GM18505 (cell line): Measurements from ENCODE around the gene ZNF574.
A peak's percentile ranks its signal among the peaks of the same experiment; 100 is the strongest.

Experiments used
- ATAC-seq: cut with Tn5 transposase; IDR thresholded peaks from one replicate; pipeline ENCODE4 v1.9.1; 2021; ENCODE audit not compliant: unreplicated experiment
- POLR2A ChIP-seq: IDR thresholded peaks from 4 replicates; pipeline ENCODE4 v1.6.1; 2011; ENCODE audit warnings: borderline replicate concordance; ENCODE audit not compliant: insufficient read depth, insufficient read length; ENCODE audit errors: extremely low read depth

Gene ZNF574

GRCh38 chr19:42079886-42080763 lies 4.2 kb downstream of the ZNF574 start:
- no peak for ATAC-seq
- TF ChIP-seq POLR2A: no peak

- ATAC-seq: no peak
- no peak for TF ChIP-seq POLR2A
Measured at GRCh38 chr19:42080764-42081375, 4.9 kb downstream of the ZNF574 start.

GRCh38 chr19:42081584-42082203 lies 5.7 kb downstream of the ZNF574 start:
- no peak for ATAC-seq
- TF ChIP-seq POLR2A: no peak

GRCh38 chr19:42083537-42083936 lies 7.6 kb downstream of the ZNF574 start:
- no peak for TF ChIP-seq POLR2A
- no peak for ATAC-seq

GRCh38 chr19:42086188-42086736 lies 10.3 kb downstream of the ZNF574 start:
- no peak for ATAC-seq
- no peak for TF ChIP-seq POLR2A

GRCh38 chr19:42086770-42087550 lies 11.0 kb downstream of the ZNF574 start:
- peak; percentile 6 for TF ChIP-seq POLR2A
- no peak for ATAC-seq

- ATAC-seq: no peak
- TF ChIP-seq POLR2A: no peak
Measured at GRCh38 chr19:42088471-42089190, 12.7 kb downstream of the ZNF574 start.

GRCh38 chr19:42089191-42089750 lies 13.3 kb downstream of the ZNF574 start:
- TF ChIP-seq POLR2A: no peak
- no peak for ATAC-seq

GRCh38 chr19:42089772-42090171 lies 13.8 kb downstream of the ZNF574 start:
- no peak for TF ChIP-seq POLR2A
- no peak for ATAC-seq

GRCh38 chr19:42090672-42091071 lies 14.7 kb downstream of the ZNF574 start:
- no peak for TF ChIP-seq POLR2A
- ATAC-seq: no peak

GRCh38 chr19:42091300-42091699 lies 15.3 kb downstream of the ZNF574 start:
- no peak for ATAC-seq
- TF ChIP-seq POLR2A: no peak

GRCh38 chr19:42091742-42092141 lies 15.8 kb downstream of the ZNF574 start:
- no peak for TF ChIP-seq POLR2A
- ATAC-seq: no peak
